ENCODE results near the gene JAZF1.

The JAZF1 gene

DNA sequence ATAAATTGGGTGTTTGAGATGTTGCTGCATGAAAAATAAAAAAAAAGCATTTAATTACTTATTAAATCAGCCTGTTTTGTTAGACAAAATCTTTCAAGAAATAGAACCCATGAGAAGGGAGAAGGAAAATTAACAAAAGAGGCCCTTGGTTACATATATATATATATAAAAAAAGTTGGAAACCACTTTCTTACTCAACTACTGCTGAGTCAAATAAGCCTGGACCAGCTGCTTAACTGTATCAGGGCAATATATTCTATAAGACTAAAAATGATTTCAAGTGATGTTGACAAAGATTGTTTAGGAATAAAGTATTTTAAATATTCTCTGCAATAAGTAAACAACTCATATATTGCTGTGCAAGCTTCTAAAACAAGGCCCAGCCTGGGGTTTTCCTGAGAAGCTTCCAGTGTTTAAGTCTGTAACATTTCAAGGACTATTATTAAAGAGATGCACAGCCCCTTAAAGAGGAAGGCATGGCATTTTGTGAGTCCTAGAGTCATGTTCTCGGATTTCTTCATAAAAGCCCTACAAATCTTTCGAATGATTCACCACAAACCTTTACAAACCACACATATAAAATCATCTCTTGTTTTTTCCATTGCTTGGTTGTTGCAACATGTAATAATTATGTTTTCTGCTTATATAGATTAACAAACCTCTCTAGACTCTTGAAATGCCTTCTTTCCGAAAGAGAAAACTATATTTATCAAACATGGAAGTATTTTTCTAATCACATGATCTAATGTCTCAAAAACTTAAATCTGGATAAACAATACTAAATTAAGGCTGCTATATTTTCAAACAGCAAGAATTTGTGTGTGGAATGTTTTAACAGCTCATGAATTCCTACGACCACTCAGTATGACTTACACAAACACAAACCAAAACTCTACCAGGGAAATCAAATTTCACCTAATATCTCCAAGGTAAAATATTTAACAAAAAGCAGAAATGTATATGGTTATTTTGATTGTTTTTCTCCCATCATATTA is 14.3 kb downstream of the JAZF1 start:
- no peak for DNase-seq (ENCODE audit: low read depth in 2 of 2)

DNA sequence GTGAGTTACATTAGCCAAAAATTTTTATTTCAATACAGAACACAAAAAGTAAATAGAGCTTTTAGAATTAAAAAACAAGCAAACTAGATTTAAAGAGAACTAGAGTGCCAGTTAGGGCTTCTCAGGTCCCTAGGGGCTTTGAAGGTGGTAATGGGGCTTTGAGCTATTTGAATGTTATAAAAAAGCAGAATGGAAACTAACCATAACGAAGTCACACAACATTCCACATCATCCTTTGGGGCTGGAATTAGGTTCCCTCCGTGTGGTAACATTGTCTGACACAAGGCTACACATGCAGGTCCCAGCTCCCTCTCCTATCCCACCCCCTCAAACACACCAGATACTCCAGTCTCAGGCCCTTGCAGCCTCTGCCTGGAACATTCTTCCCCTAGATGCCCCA is 15.3 kb downstream of the JAZF1 start:
- DNase-seq (ENCODE audit: low read depth in 2 of 2): no peak

DNA sequence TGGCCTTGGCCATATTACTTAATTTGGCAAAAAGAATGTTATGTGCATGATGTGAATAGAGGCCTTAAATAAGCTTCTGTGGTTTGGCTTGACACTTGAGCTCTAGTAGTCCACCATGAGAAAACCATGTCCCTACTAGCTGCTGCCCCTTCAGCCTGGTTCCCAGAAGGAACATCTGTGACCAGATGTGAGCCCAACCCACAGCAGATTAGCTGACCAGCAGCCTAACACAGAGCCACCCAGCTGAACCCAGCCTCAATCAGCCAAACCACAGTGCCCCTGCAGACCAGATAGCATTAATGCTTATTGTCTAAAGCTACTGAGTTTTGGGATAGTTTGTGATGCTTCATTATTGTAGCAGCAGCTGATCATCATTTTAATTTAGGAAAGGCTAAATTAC is 16.6 kb downstream of the JAZF1 start:
- no peak for DNase-seq (ENCODE audit: low read depth in 2 of 2)

DNA sequence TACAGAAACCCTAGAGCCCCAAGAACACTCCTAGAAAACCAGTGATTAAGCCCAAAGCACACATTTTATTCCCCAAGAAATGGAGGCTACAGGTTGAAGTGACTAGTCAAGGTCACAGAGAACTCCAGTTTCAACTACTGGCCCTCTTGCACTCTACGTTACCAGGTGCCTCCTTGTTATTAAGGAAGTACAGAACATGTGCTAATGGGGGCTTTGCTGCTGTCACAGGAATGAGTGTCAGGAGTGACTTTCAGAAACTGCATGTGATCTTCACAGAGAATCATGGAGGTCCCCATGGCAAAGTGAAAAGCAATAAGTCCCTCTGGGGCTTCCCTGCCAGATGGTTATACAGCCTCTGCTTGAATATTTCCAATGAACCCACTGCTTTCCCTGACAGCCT is 19.3 kb downstream of the JAZF1 start:
- DNase-seq (ENCODE audit: low read depth in 2 of 2): no peak

DNA sequence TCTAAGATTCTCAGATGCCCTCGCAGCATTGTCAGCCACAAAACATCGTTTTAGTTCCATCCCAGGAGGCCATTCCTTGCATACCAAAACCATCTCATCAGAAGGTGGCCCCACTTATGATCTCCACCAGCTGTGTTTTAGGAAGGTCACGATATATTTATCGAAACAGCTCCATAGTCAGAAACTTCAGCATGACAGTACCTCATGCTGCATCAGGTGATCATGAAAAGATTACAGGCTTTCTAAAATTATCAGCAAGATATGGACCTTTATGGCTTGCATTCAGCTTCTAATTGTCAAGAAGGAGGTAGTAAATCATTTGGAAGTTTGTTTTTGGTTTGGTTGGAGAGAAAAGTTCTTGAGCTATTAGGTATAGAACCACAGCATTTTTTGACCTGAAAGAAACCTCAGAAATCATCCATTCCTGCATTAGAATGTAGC is 20.0 kb downstream of the JAZF1 start:
- DNase-seq (ENCODE audit: low read depth in 2 of 2): no peak

DNA sequence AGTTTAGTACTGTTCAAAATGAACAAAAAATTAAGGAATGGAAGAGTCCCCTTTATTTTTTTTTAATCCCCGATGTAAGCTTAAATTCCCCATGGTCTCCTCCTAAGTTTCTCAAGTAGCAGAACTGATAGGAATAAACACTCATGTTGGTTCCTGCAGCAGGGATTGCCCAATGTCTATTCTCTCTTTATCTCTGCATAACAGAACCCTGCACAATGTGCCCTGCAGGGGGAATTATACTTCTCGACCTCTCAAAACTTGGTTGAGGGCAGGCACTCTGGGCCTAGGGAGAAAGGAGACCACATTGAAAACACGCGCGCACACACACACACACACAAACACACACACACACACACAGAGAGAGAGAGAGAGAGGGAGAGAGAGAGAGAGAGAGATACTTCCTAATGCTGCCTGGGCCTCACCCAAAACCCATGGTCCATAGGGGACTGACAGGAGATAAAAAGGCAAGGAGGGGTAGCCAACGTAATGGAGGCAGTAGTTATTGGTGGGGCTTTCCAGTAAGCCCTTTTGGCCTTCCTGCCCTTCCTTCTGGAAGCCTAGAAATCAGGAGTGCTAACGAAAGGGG is 22.7 kb downstream of the JAZF1 start:
- DNase-seq (ENCODE audit: low read depth in 2 of 2): no peak

DNA sequence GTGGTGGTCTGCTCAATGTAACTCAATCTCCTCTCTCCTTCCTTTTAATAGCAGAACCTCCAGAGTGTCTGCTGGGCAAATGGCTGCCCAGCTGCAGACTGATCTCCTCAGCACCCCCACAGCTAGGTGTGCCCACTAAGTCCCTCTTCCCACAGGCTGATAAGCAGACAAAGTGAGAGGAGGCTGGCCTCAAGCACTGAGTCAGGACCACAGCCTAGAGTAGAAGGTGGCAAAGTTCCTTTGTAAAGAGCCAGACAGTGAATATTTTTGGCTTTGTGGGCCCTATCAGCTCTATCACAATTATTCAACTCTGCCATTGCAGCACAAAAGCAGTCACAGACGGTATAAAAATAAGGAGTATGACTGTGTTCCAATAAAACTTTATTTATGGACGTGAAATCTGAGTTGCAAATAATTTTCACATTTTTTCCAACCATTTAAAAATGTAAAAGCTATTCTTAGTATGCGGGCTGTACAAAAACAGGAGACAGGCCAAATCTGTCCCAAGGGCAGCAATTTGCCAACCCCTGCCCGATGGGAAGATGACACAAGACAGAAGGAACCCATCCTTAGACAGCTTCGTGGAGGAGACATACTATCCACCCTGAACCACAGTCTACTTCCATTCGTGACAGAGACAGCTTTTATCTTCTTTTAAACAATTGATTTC is 23.4 kb downstream of the JAZF1 start:
- DNase-seq (ENCODE audit: low read depth in 2 of 2): no peak

DNA sequence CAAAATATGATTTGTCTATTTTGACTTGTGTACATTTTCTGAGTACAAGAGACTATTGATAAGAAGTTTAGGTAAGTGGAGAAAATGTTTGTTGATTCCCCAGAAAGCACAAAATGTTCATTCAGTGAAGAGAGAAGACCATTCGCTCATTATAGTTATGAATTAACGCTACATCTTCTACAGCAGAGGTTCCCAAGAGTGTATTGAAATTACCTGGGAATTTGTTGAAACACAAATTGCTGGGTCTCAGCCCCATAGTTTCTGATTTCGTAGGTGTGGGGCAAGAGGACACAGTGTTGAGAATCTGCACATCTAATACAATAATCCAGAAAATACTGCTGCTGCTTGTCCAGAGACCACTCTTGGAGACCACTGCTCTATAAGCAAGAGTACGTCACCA is 24.2 kb downstream of the JAZF1 start:
- DNase-seq (ENCODE audit: low read depth in 2 of 2): no peak

DNA sequence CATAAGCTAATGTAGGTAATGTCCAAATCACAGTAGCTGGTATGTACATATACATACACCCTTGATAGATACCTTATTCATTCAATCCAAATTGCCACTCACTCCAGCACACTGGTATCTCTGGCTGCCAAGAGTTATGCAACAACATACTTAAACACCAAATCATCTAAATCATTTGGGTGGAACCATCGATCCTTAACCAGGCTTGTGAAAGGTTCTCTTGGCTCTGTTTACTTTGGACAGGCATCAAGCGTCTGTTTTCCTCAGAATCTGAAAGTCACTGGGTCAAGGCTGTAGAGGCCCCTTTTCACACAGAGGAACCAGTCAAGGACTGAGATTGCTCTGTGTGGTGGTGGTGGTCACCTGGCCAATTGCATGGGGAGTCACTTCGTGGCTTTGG is 24.6 kb downstream of the JAZF1 start:
- no peak for DNase-seq (ENCODE audit: low read depth in 2 of 2)

DNA sequence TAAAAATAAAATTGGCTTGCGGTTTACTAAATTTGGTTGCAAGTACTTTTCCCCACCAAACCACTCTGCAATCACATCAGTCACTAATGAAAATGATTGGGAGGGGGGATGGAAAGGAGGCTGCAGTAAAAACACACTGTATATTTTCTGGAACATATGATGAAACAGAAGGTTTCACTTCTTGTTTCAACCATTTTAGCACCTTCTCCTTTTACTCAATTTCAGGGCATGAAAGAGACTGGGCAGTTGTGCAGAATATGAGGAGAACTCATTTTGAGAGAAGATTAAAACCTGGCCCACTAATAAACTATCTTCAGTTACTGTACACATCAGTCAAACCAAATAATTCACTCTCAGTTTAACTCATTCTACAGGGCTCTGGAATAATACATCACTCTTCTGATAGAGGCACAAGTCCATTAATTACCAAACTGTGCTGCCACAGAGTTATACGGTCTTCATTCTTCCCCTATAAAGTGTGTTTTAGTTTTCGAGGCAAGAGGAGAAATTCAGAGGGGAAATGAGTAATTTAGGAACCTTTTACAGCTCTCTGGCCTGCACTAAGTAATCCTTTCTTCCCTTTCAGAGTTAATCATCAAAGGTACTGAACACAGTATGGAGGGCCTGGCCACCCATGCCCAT is 25.5 kb downstream of the JAZF1 start:
- no peak for DNase-seq (ENCODE audit: low read depth in 2 of 2)

DNA sequence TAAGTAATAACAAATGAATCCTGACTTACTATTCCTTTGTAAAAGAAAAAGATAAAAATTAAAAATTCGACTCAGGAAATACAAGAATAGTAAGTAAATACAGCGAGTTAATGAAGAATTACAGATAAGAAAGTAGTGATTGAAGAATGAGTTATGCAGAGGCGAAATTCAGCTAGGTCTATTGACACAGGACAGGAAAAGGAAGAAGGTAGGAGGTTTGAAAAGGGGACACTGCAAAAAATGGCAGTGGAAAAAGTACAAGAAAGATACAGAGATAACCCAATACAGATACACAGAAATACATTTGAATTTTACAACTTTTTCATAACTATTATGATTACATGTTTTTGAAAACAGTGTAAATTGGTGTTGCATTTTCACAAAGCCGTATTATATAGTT is 28.0 kb downstream of the JAZF1 start:
- no peak for DNase-seq (ENCODE audit: low read depth in 2 of 2)

DNA sequence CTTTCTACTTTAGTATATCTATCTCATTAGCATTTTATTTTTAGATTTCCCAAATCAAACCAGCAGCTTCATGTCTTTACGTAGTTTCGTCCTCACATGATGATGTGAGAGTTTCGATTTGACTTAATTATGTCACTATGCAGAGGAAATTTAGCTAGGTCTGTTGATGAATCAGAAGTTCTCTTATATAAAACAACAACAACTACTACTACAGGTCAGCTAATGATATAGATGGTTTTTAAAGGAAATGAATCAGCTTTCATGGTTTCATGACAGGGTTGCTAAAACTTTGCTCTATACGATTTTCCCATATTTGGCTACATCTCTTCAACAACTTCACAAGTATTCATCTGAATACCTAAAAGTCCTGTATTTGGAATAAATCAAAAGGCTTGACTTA is 28.6 kb downstream of the JAZF1 start:
- no peak for DNase-seq (ENCODE audit: low read depth in 2 of 2)

DNA sequence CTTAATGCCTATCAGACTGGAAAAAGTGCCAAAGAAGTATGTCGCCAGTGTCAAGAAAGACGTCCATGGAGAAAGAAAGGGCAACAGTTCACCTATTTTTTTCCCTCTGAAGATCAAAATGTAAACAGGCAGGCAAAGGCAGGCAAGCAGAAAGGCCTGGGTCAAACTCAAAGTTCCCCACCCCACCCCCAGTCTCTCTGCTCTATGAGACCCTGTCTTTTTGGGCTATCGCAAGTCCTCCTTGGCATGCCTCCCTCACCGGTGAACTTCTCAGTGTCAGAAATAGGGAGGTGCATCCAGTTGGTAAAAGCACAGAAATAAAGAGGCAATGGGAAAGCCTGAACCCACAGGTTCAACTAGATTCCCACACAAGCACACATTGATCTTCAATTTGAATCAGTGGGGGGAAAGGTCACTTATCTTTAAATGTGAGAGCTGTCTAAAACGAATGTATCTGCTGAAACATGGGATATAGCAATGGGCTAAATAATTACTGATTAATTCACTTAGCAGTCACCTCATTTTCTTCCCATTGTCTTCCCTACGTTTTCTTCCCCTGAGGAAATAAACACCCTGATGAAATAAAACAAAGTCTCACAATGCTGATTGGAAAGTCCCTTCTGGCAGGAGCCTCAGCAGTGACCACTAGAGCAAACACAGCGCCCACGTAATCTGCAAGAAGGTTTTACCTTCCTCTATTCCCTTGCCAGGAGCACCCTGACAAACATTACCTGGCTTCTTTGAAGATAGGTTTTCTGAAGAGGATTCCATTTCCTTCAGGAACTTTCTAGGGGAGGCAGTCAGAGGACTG is 31.1 kb downstream of the JAZF1 start:
- DNase-seq (ENCODE audit: low read depth in 2 of 2): no peak

DNA sequence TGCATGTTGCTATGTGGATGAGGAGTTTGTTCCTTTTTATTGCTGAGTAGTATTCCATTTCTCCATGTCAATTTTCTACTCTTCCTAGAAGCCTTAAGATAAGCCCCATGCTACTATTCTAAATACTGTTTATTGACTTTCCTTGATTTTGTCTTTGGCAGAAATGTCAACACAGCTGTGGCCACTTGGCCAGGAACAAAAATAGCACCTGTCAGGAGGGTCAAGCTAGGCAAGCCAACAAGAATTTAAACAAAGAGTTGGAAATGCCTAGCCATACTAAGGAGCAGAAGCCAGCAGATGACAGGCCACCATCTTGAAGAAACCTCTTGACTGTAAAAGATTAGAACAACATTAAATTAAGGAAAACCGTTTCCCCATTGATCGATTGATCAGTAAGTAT is 34.7 kb downstream of the JAZF1 start:
- DNase-seq (ENCODE audit: low read depth in 2 of 2): no peak

DNA sequence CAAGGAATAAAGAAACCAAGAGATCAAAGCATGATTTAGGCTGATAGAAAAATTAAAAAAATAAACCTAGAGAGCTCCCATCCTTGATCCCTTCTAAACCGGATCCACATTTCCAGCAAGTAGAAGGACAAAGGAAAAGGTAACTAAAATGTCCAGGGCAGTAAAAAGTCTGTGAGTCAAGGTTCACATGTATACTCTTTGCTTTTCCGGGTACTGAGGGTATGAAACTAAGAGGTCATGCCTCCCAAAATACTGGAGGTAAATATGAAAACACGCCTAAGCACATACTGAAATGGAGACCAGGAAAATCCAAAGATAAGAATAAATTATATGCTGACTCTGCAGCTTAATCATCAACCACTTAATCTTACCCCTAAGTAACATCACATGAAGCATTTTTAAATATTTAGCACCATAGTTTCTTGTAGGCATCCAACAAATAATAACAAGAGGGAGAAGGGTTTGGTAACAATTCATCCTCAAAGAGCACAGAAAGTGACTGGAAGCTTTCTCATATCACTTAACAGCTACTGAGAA is 35.4 kb downstream of the JAZF1 start:
- DNase-seq (ENCODE audit: low read depth in 2 of 2): no peak

DNA sequence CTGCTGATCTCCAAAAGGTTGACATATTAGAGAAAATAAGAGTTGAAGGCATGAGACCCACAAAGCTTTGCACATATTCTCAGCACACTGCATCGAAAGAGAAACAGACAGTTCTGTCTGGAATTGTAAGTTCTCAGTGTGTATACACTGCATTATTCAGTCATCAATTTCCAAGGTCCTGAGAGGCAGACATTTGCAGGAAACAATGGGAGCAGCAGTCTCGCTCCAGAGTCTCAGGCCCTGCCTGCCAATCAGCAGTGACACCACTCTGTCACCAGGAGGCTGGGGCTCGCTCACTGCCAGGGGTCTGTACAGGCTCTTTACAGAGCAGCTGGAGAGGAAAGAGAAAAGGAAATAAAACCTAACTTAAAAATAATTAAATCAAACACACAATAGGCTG is 36.3 kb downstream of the JAZF1 start:
- DNase-seq (ENCODE audit: low read depth in 2 of 2): no peak

DNA sequence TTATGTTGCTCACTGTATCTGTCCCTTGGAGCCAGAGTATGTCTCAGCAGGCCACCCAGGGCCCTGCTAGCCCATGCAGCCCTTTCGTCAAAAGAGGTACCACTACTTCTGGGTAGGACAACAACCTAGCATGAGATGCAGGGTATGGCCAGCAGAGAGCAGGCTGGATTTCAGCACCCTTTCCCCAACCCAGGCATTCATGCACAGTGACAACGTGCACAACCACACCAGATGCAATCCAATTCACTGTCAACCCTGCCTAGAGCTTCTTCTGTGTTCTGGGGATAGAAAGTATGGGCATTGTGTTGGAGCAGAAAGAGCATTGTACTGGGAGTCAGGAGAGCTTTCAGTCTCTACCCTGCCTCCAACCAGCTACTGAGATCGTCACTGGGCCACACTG is 37.9 kb downstream of the JAZF1 start:
- DNase-seq (ENCODE audit: low read depth in 2 of 2): no peak

DNA sequence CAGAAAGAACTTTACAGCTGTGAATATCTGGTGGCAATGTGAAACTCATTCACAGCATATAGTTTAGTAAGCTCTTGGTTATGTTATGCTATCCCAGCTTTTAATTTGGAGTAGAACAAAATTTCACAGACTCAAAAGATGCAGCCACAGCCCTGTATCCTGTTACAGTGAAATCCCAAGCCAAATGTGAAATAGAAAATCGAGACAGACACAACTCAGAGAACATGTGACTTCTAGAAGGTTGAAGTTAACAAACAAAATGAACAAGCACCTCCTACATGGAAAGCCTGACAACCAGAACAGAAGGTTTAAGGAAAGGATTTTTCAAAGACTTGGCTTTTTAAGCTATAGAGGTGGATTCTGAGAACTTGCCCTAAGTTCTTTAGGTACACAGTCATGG is 39.6 kb downstream of the JAZF1 start:
- no peak for DNase-seq (ENCODE audit: low read depth in 2 of 2)

DNA sequence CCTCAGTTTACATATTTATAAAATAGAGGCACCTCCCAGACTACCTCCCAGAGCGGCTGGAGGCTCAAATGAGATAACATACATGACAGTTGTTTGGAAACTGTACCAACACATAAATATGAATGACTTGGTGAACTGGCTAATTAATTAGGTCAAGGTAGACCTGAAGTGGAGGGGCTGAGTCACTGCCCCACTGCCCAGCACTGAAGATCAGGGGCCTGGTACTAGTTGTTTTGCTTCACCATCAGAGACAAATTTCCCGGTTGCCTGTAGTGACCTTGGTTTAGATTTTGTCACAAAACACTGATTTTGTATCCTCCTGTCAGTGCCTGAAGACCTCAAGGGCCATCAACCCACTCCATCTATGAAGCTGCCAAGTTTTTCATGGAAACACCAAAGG is 41.8 kb downstream of the JAZF1 start:
- no peak for DNase-seq (ENCODE audit: low read depth in 2 of 2)

DNA sequence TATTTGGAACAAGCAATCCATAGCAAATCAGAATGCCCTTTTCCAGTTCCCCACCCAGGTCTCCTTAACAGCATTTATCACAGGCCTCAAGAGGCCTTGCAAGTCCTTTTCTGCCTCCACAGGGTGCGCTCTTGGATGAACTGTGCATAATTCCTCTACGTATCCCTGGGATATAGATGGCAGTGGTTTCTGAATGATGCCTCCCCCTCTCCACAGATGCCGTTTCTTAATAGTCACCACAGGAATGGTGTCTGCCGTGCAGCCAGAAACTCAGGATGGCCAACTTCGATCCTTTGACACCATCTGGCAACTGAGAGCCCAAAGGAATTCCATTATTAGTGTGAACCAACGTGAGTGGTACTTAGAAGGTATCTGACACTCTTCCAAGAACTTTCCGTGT is 43.1 kb downstream of the JAZF1 start:
- no peak for DNase-seq (ENCODE audit: low read depth in 2 of 2)

DNA sequence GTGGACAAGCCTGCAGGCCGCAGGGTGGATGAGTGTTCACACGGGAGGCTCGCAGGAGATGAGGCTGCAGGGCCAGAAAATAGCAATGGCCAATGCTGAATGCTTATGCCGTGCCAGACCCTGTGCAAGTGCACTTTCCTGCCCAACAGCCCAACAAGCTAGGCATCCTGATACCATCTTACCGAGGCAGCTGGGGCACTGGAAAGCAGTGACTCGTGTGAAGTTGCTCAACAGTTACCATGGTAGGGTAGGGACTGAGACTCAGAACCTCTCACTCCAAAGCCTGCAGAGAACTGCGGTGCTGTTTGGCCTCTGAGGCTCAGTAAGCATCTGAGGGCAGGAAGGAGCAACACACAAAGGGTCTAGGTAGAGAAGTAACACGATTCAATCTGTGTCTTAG is 43.7 kb downstream of the JAZF1 start:
- DNase-seq (ENCODE audit: low read depth in 2 of 2): no peak

Data from stimulated activated CD4-positive, alpha-beta T cell treated with anti-CD3 and anti-CD28 coated beads, Interleukin-1b, Interleukin-23, amount 100 ng/mL, for 4 hours (primary cell).